HEK293 (cell line): Measurements from ENCODE around the gene TTLL1.
A peak's percentile ranks its signal among the peaks of the same experiment; 100 is the strongest.

Source experiments
- GFI1B ChIP-seq: fragments of 450-650 bp; formaldehyde crosslinking; IDR thresholded peaks from 2 replicates; pipeline ENCODE4 v1.5.1; 2016; ENCODE audit warnings: missing biosample characterization, missing genetic modification characterization
- GLI2 ChIP-seq: fragments of 450-650 bp; formaldehyde crosslinking; IDR thresholded peaks from 2 replicates; pipeline ENCODE4; 2017; ENCODE audit warnings: missing biosample characterization, missing genetic modification characterization, low read depth, borderline replicate concordance
- HOXC10 ChIP-seq: sonication (generic); formaldehyde crosslinking; IDR thresholded peaks from 2 replicates; pipeline ENCODE4 v1.8.1; 2023; ENCODE audit warnings: mild to moderate bottlenecking, missing genetic modification reagents
- KLF9 ChIP-seq: fragments of 450-650 bp; formaldehyde crosslinking; IDR thresholded peaks from 2 replicates; pipeline ENCODE4 v1.5.1; 2016; ENCODE audit warnings: missing biosample characterization, missing genetic modification characterization, low read depth
- PRDM1 ChIP-seq: fragments of 450-650 bp; formaldehyde crosslinking; IDR thresholded peaks from 2 replicates; pipeline ENCODE4; 2016; ENCODE audit warnings: missing biosample characterization, missing genetic modification characterization
- RBAK ChIP-seq: fragments of 450-650 bp; formaldehyde crosslinking; IDR thresholded peaks from 2 replicates; pipeline ENCODE4 v1.5.1; 2016; ENCODE audit warnings: missing biosample characterization, missing genetic modification characterization
- TCF7L2 ChIP-seq: IDR thresholded peaks from 2 replicates; pipeline ENCODE4 v1.6.1; 2011; ENCODE audit warnings: low read depth, mild to moderate bottlenecking, inconsistent platforms, low read length, moderate library complexity, borderline replicate concordance
- YY2 ChIP-seq: fragments of 450-650 bp; formaldehyde crosslinking; IDR thresholded peaks from 2 replicates; pipeline ENCODE4 v1.5.1; 2016; ENCODE audit warnings: missing biosample characterization, missing genetic modification characterization
- ZBTB20 ChIP-seq: fragments of 450-650 bp; formaldehyde crosslinking; IDR thresholded peaks from 2 replicates; pipeline ENCODE4 v1.5.1; 2016; ENCODE audit warnings: missing biosample characterization, missing genetic modification characterization
- ZBTB48 ChIP-seq: fragments of 450-650 bp; formaldehyde crosslinking; IDR thresholded peaks from 2 replicates; pipeline ENCODE4 v1.5.1; 2016; ENCODE audit warnings: missing biosample characterization, missing genetic modification characterization
- ZNF114 ChIP-seq: fragments of 450-650 bp; formaldehyde crosslinking; IDR thresholded peaks from 2 replicates; pipeline ENCODE4 v1.5.0; 2017; ENCODE audit warnings: missing biosample characterization, missing genetic modification characterization
- ZNF138 ChIP-seq: fragments of 450-650 bp; formaldehyde crosslinking; IDR thresholded peaks from 2 replicates; pipeline ENCODE4 v1.5.1; 2016; ENCODE audit warnings: missing biosample characterization, missing genetic modification characterization, borderline replicate concordance
- ZNF140 ChIP-seq: fragments of 450-650 bp; formaldehyde crosslinking; IDR thresholded peaks from 2 replicates; pipeline ENCODE4 v1.5.1; 2016; ENCODE audit warnings: missing biosample characterization, missing genetic modification characterization
- ZNF175 ChIP-seq: fragments of 450-650 bp; formaldehyde crosslinking; IDR thresholded peaks from 2 replicates; pipeline ENCODE4 v1.5.1; 2016; ENCODE audit warnings: missing biosample characterization, missing genetic modification characterization
- ZNF18 ChIP-seq: fragments of 450-650 bp; formaldehyde crosslinking; IDR thresholded peaks from 2 replicates; pipeline ENCODE4 v1.5.1; 2016; ENCODE audit warnings: missing biosample characterization, missing genetic modification characterization
- ZNF184 ChIP-seq: fragments of 450-650 bp; IDR thresholded peaks from 2 replicates; pipeline ENCODE4 v1.5.1; 2018; ENCODE audit warnings: missing biosample characterization, mild to moderate bottlenecking, missing genetic modification characterization
- ZNF248 ChIP-seq: fragments of 450-650 bp; formaldehyde crosslinking; IDR thresholded peaks from 2 replicates; pipeline ENCODE4 v1.5.1; 2017; ENCODE audit warnings: missing biosample characterization, missing genetic modification characterization
- ZNF433 ChIP-seq: fragments of 450-650 bp; formaldehyde crosslinking; IDR thresholded peaks from 2 replicates; pipeline ENCODE4 v1.5.1; 2016; ENCODE audit warnings: missing biosample characterization, missing genetic modification characterization, low read depth
- ZNF473 ChIP-seq: fragments of 450-650 bp; formaldehyde crosslinking; IDR thresholded peaks from 2 replicates; pipeline ENCODE4 v1.5.1; 2017; ENCODE audit warnings: missing biosample characterization, missing genetic modification characterization
- ZNF514 ChIP-seq: fragments of 450-650 bp; formaldehyde crosslinking; IDR thresholded peaks from 2 replicates; pipeline ENCODE4 v1.5.1; 2016; ENCODE audit warnings: missing biosample characterization, missing genetic modification characterization
- ZNF544 ChIP-seq: fragments of 450-650 bp; formaldehyde crosslinking; IDR thresholded peaks from 2 replicates; pipeline ENCODE4 v1.5.0; 2017; ENCODE audit warnings: missing biosample characterization, missing genetic modification characterization
- ZNF549 ChIP-seq: fragments of 450-650 bp; IDR thresholded peaks from 2 replicates; pipeline ENCODE4 v1.5.1; 2018; ENCODE audit warnings: missing biosample characterization, missing genetic modification characterization, mild to moderate bottlenecking, inconsistent platforms, moderate library complexity
- ZNF621 ChIP-seq: fragments of 450-650 bp; formaldehyde crosslinking; IDR thresholded peaks from 2 replicates; pipeline ENCODE4 v1.5.1; 2017; ENCODE audit warnings: missing biosample characterization, missing genetic modification characterization
- ZNF658 ChIP-seq: fragments of 450-650 bp; formaldehyde crosslinking; IDR thresholded peaks from 2 replicates; pipeline ENCODE4; 2016; ENCODE audit warnings: missing biosample characterization, missing genetic modification characterization
- ZNF747 ChIP-seq: fragments of 450-650 bp; formaldehyde crosslinking; IDR thresholded peaks from 2 replicates; pipeline ENCODE4 v1.5.1; 2016; ENCODE audit warnings: missing biosample characterization, missing genetic modification characterization
- ZNF776 ChIP-seq: fragments of 450-650 bp; formaldehyde crosslinking; IDR thresholded peaks from 2 replicates; pipeline ENCODE4 v1.5.0; 2017; ENCODE audit warnings: missing biosample characterization, missing genetic modification characterization, borderline replicate concordance
- ZNF830 ChIP-seq: fragments of 450-650 bp; IDR thresholded peaks from 2 replicates; pipeline ENCODE4 v1.5.0; 2018; ENCODE audit warnings: missing biosample characterization, missing genetic modification characterization, low read depth, mild to moderate bottlenecking, moderate library complexity
- TF ChIP-seq, protein P1 (sequence below): fragments of 450-650 bp; formaldehyde crosslinking; IDR thresholded peaks from 2 replicates; pipeline ENCODE4 v1.5.1; 2016; ENCODE audit warnings: missing biosample characterization, missing genetic modification characterization, borderline replicate concordance
- TF ChIP-seq, protein P2 (sequence below): fragments of 450-650 bp; formaldehyde crosslinking; IDR thresholded peaks from 2 replicates; pipeline ENCODE4 v1.5.1; 2017; ENCODE audit warnings: missing biosample characterization, mild to moderate bottlenecking, missing genetic modification characterization, moderate library complexity
- TF ChIP-seq, protein P3 (sequence below): fragments of 450-650 bp; IDR thresholded peaks from 2 replicates; pipeline ENCODE4 v1.5.1; 2018; ENCODE audit warnings: missing biosample characterization, missing genetic modification characterization
- TF ChIP-seq, protein P4 (sequence below): fragments of 450-650 bp; formaldehyde crosslinking; IDR thresholded peaks from 2 replicates; pipeline ENCODE4 v1.5.1; 2016; ENCODE audit warnings: missing biosample characterization, missing genetic modification characterization

Gene TTLL1

DNA sequence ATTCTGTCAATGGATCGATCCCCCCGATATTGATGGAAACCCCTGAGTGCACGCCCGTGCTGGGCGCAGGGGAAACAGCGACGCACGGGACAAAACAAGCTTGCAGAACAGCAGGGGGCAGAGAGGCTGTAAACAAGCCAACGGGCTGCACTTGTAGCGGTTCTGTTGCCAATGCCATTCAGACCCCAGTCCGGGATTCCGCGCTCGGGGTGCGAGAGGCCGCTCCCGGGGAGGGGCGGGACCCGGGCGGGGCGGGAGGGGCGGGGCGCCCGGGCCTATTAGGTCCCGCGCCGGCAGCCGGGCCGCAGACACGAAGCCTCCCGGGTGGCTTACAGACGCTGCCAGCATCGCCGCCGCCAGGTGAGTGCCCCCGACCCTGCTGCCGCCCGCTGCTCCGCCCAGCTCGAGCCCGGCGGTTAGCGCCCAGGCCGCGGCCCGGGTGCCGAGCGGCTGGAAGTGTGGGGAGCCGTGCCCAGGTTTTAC lies 21.3 kb upstream of the TTLL1 start, which contains the start of gene BIK (continued):
- TF ChIP-seq, protein P1, sequence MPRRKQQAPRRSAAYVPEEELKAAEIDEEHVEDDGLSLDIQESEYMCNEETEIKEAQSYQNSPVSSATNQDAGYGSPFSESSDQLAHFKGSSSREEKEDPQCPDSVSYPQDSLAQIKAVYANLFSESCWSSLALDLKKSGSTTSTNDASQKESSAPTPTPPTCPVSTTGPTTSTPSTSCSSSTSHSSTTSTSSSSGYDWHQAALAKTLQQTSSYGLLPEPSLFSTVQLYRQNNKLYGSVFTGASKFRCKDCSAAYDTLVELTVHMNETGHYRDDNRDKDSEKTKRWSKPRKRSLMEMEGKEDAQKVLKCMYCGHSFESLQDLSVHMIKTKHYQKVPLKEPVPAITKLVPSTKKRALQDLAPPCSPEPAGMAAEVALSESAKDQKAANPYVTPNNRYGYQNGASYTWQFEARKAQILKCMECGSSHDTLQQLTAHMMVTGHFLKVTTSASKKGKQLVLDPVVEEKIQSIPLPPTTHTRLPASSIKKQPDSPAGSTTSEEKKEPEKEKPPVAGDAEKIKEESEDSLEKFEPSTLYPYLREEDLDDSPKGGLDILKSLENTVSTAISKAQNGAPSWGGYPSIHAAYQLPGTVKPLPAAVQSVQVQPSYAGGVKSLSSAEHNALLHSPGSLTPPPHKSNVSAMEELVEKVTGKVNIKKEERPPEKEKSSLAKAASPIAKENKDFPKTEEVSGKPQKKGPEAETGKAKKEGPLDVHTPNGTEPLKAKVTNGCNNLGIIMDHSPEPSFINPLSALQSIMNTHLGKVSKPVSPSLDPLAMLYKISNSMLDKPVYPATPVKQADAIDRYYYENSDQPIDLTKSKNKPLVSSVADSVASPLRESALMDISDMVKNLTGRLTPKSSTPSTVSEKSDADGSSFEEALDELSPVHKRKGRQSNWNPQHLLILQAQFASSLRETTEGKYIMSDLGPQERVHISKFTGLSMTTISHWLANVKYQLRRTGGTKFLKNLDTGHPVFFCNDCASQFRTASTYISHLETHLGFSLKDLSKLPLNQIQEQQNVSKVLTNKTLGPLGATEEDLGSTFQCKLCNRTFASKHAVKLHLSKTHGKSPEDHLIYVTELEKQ (tag by site-specific recombination) = no peak
- no peak for TF ChIP-seq ZNF138 (tag by site-specific recombination)
- TF ChIP-seq ZNF776 (tag by site-specific recombination) = no peak
- no peak for TF ChIP-seq GFI1B (tag by site-specific recombination)
- TF ChIP-seq, protein P2, sequence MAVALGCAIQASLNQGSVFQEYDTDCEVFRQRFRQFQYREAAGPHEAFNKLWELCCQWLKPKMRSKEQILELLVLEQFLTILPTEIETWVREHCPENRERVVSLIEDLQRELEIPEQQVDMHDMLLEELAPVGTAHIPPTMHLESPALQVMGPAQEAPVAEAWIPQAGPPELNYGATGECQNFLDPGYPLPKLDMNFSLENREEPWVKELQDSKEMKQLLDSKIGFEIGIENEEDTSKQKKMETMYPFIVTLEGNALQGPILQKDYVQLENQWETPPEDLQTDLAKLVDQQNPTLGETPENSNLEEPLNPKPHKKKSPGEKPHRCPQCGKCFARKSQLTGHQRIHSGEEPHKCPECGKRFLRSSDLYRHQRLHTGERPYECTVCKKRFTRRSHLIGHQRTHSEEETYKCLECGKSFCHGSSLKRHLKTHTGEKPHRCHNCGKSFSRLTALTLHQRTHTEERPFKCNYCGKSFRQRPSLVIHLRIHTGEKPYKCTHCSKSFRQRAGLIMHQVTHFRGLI (tag by site-specific recombination) = no peak
- TF ChIP-seq ZNF18 (tag by site-specific recombination) = no peak
- no peak for TF ChIP-seq ZNF544 (tag by site-specific recombination)
- TF ChIP-seq, protein P3, sequence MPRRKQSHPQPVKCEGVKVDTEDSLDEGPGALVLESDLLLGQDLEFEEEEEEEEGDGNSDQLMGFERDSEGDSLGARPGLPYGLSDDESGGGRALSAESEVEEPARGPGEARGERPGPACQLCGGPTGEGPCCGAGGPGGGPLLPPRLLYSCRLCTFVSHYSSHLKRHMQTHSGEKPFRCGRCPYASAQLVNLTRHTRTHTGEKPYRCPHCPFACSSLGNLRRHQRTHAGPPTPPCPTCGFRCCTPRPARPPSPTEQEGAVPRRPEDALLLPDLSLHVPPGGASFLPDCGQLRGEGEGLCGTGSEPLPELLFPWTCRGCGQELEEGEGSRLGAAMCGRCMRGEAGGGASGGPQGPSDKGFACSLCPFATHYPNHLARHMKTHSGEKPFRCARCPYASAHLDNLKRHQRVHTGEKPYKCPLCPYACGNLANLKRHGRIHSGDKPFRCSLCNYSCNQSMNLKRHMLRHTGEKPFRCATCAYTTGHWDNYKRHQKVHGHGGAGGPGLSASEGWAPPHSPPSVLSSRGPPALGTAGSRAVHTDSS (tag by site-specific recombination) = no peak; the same call in 1 of the 2 replicates
- TF ChIP-seq RBAK (tag by site-specific recombination) = no peak
- TF ChIP-seq ZBTB20 (tag by site-specific recombination) = 0 out of 2 replicates have a peak, but pooled peaks have one; percentile 26
- TF ChIP-seq ZNF658 (tag by site-specific recombination) = no peak
- TF ChIP-seq GLI2 (tag by site-specific recombination) = no peak
- TF ChIP-seq ZNF621 (tag by site-specific recombination) = no peak
- TF ChIP-seq, protein P4, sequence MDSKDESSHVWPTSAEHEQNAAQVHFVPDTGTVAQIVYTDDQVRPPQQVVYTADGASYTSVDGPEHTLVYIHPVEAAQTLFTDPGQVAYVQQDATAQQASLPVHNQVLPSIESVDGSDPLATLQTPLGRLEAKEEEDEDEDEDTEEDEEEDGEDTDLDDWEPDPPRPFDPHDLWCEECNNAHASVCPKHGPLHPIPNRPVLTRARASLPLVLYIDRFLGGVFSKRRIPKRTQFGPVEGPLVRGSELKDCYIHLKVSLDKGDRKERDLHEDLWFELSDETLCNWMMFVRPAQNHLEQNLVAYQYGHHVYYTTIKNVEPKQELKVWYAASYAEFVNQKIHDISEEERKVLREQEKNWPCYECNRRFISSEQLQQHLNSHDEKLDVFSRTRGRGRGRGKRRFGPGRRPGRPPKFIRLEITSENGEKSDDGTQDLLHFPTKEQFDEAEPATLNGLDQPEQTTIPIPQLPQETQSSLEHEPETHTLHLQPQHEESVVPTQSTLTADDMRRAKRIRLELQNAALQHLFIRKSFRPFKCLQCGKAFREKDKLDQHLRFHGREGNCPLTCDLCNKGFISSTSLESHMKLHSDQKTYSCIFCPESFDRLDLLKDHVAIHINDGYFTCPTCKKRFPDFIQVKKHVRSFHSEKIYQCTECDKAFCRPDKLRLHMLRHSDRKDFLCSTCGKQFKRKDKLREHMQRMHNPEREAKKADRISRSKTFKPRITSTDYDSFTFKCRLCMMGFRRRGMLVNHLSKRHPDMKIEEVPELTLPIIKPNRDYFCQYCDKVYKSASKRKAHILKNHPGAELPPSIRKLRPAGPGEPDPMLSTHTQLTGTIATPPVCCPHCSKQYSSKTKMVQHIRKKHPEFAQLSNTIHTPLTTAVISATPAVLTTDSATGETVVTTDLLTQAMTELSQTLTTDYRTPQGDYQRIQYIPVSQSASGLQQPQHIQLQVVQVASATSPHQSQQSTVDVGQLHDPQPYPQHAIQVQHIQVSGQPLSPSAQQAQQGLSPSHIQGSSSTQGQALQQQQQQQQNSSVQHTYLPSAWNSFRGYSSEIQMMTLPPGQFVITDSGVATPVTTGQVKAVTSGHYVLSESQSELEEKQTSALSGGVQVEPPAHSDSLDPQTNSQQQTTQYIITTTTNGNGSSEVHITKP (tag by site-specific recombination) = peak; percentile 38; the same call in 1 of the 2 replicates
- TF ChIP-seq ZNF747 = no peak
- no peak for TF ChIP-seq ZNF184
- no peak for TF ChIP-seq ZNF248 (tag by site-specific recombination)
- TF ChIP-seq YY2 = no peak
- no peak for TF ChIP-seq ZBTB48 (tag by site-specific recombination)
- TF ChIP-seq KLF9 (tag by site-specific recombination) = no peak
- TF ChIP-seq TCF7L2 = no peak
- no peak for TF ChIP-seq ZNF175 (tag by site-specific recombination)
- no peak for TF ChIP-seq HOXC10 (CRISPR knock-in tag)
- TF ChIP-seq ZNF514 (tag by site-specific recombination) = no peak
- TF ChIP-seq ZNF433 (tag by site-specific recombination) = no peak
- no peak for TF ChIP-seq ZNF830
- no peak for TF ChIP-seq ZNF140 (tag by site-specific recombination)
- TF ChIP-seq ZNF114 (tag by site-specific recombination) = no peak
- TF ChIP-seq PRDM1 (tag by site-specific recombination) = no peak
- TF ChIP-seq ZNF549 (tag by site-specific recombination) = no peak
- no peak for TF ChIP-seq ZNF473
